ENCODE data around the gene CD300H.

The CD300H gene

GRCh38 chr17:74549343-74549742 lies 18.0 kb downstream of the CD300H start:
- TF ChIP-seq ZNF274 (IDR thresholded peaks at IDR 0.05; ENCODE audit: low read depth, low read length), result no peak
- no peak overlapping the region for H3K4me3 ChIP-seq (ENCODE audit: low read length)

DNA sequence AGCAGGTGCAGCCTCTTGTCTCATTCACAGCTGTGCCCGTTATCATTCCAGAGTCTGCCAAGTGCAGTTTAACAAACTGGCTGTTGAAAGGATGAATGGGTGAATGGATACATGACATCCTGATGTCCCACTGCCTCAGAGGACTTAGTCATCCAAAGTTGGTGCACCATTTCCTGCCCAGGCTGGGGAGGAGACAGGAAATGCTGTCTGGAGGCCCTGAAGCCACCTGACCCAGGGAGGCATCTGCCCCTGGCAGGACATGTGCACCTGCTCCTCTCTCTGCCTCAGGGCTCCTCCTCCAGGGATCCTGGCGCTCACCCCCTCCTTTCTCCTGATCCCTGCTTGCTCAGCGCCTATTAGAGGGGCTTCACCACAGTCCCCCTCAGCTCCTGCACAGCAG lies 19.6 kb downstream of the CD300H start:
- TF ChIP-seq ZNF274 (IDR thresholded peaks at IDR 0.05; ENCODE audit: low read depth, low read length), result no peak
- H3K4me3 ChIP-seq (ENCODE audit: low read length), result no peak overlapping the region

DNA sequence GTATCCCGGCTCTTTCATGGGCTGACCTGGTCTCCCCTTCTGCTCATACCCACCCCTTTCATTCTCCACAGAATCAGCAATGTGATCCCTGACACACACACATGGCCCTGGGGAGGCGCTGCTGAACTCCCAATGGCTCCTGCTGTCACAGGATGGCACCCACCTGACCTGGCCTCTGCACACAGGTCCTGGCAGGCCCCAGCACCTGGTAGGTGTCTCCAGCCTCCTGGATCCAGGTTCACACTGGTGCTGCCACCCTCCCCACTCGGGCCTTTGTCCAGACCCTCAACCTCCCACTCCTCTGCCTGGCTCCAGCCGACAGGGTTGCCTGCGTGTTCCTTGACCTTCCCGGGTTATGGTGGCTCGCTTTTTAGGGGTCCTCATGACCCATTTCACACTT lies 20.0 kb downstream of the CD300H start:
- no peak overlapping the region for H3K4me3 ChIP-seq (ENCODE audit: low read length)
- TF ChIP-seq ZNF274 (IDR thresholded peaks at IDR 0.05; ENCODE audit: low read depth, low read length), result no peak

DNA sequence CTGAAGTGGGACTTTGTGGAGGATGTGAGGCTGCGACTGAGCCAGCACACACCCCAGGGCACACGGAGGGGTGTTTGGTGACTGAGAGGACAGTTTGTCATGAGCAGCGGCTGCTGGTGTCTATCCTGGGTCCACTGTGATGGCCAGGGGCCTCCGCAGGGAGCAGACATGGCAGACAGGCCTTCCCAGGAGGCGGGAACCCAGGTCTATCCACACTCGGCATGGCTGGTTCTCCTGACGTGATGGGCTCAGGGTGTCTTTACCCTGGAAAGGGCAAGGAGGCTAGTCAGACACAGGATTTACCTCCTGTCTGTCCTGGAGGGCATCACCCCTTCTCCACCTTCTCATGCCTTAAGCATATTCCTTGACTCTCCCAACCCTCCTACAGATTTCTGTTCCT lies 20.7 kb downstream of the CD300H start:
- no peak for TF ChIP-seq ZNF274 (IDR thresholded peaks at IDR 0.05; ENCODE audit: low read depth, low read length)
- no peak overlapping the region for H3K4me3 ChIP-seq (ENCODE audit: low read length)

DNA sequence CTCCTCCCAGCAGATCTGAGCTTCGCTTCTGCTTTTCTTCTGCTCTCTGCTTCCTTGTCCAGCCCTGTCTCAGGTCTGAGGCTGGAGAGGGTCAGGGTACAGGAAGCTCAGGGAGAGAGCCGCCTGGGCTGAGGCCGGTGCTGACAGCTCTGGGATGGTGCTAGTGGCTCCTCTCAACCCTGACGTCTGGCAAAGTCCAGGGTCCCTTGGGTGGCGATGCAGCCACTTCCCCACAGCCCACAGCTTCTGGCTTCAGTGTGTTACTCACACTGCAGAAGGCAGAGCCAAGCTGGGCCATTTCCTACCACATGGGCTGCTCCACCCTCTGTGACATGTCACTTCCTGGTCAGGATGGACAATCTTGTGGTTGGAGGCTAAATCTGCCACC lies 21.5 kb downstream of the CD300H start, which contains the start of gene CD300C:
TSS of gene CD300C (minus strand) at position 273 of the 388 bp plus-strand sequence. CDS start 333 bp downstream, outside the sequence.
- no peak for TF ChIP-seq ZNF274 (IDR thresholded peaks at IDR 0.05; ENCODE audit: low read depth, low read length)
- no peak within 1 kb of the TSS for H3K4me3 ChIP-seq (ENCODE audit: low read length)

DNA sequence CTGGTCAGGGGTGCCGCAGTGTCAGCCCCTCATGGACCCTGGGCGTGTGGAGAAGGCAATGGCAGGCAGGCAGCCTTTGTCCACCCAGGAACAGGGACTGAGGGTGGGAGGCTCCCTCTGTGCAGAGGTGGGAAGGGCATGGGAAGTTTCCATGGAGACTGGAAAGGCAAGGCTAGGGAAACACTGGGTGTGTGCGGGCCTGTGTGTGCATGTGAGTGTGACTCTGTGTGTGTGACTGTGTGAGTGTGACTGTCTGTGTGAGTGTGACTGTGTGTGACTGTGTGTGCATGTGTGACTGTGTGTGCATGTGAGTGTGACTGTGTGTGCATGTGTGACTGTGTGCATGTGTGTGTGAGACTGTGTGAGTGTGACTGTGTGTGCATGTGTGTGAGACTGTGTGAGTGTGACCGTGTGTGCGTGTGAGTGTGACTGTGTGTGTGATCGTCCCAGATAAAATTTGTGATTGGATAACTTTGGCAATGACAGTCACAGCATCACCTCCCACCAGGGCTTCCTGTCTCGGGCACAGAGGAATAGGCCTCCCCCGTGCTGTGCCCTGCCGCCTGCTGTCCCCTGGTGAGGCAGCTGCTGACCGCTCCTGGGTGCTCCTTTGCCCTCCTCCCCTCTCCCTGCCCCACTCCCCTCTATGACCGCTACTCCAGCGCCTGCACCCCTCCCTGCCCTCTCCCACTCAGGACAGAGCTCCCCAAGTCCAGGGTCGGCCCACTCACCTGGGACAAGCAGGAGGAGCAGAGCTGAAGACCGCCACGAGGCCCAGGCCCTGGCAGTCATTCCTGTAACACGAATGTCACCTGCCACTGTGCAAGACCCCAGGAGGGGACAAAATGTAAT lies 22.1 kb downstream of the CD300H start:
- no peak overlapping the region for H3K4me3 ChIP-seq (ENCODE audit: low read length)
- no peak for TF ChIP-seq ZNF274 (IDR thresholded peaks at IDR 0.05; ENCODE audit: low read depth, low read length)

- H3K4me3 ChIP-seq (ENCODE audit: low read length), result no peak overlapping the region
- TF ChIP-seq ZNF274 (IDR thresholded peaks at IDR 0.05; ENCODE audit: low read depth, low read length), result no peak
These were observed 23.2 kb downstream of the CD300H start for GRCh38 chr17:74543891-74544760.

DNA sequence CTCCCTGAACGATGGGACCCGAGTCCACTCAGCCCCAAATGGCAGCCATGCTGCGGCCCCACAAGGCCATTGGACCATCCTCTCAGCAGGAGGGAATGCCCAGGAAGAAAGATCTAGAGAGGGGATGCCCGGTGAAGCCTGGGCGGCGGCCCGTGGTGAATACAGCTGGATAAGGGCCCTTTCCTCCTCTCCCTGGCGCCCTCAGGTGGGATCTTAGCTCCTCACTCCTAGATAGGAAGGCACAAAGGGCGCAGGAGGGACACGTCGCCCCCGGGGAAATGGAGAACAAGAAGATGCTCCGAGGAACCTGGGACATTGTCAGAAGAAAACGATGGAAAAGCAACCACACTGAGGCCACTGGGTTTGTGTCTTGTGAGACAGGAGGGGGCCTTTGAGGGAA lies 23.9 kb downstream of the CD300H start:
- H3K4me3 ChIP-seq (ENCODE audit: low read length), result no peak overlapping the region
- TF ChIP-seq ZNF274 (IDR thresholded peaks at IDR 0.05; ENCODE audit: low read depth, low read length), result no peak

- H3K4me3 ChIP-seq (ENCODE audit: low read length), result no peak overlapping the region
- TF ChIP-seq ZNF274 (IDR thresholded peaks at IDR 0.05; ENCODE audit: low read depth, low read length), result no peak
These were observed 24.5 kb downstream of the CD300H start for GRCh38 chr17:74542727-74543383.

- no peak overlapping the region for H3K4me3 ChIP-seq (ENCODE audit: low read length)
- no peak for TF ChIP-seq ZNF274 (IDR thresholded peaks at IDR 0.05; ENCODE audit: low read depth, low read length)
These were observed 25.1 kb downstream of the CD300H start for GRCh38 chr17:74542166-74542565.

DNA sequence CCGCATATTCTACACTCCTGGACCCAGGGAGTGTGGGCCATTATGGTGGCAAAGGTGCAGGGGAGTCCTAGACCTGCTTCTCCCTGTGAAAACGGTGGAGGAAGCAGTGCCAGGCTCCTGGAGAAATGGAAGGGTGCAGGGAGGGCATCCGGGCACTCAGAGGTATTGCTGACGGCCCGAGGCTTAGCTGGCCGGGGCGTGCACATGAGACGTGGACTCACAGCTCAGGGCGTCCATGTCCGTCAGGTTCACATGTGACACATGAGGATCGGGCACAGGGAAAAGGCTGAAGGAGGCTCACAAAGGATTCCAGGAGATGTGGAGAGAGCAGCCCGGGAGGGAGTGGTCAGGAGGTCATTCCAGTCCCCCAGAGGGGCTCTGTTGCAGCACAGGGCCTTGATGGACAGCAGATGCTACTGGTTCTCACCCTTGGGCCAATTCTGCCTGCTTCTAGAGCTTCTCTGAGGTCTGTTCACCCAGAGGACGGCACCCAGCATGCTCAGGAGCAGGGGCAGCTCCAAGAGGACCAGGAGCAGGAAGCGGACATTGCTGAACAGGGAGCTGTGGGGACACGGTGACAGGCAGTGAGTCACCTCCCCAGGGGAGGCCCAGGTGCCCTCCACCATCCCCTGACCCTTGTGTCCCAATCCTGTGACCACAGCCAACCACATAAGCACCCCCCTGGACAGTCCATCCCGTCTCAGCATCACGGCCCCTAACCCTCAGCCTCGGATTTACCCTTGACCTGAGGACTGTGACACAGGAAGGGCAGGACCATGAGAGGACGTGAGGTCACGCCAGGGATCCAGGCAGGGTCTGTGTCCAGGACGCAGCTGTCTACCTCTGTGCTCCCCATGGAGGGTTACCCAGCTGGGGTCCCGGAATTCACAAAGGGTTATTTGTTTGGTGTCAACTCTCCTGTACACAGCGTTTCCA lies 25.9 kb downstream of the CD300H start:
- no peak overlapping the region for H3K4me3 ChIP-seq (ENCODE audit: low read length)
- TF ChIP-seq ZNF274 (IDR thresholded peaks at IDR 0.05; ENCODE audit: low read depth, low read length), result no peak

DNA sequence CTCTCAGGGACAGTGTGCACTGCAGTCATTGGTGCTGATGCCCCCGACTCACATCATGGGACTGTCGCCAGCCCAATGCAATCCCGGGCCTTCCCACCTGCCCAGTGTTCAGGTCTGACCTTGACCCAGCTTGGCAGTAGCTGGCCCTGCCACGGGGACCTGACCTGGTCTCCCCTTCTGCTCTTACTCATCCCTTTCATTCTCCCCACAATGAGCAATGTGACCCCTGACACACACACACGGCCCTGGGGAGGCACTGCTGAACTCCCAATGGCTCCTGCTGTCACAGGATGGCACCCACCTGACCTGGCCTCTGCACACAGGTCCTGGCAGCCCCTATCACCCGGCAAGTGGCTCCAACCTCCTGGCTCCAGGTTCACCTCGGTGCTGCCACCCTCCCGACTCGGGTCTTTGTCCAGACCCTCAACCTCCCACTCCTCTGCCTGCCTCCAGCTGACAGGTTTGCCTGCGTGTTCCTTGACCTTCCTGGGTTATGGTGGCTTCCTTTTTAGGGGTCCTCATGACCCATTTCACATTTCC lies 28.0 kb downstream of the CD300H start:
- TF ChIP-seq ZNF274 (IDR thresholded peaks at IDR 0.05; ENCODE audit: low read depth, low read length), result no peak
- H3K4me3 ChIP-seq (ENCODE audit: low read length), result no peak overlapping the region

GRCh38 chr17:74536890-74537289 lies 30.4 kb downstream of the CD300H start:
- TF ChIP-seq ZNF274 (IDR thresholded peaks at IDR 0.05; ENCODE audit: low read depth, low read length), result no peak
- no peak overlapping the region for H3K4me3 ChIP-seq (ENCODE audit: low read length)
